Cerebellar cortex (tissue), 1 donor: ENCODE results near the gene DVL3.
"Not testable (repeated sequence)": the region's sequence is repeated elsewhere in the genome, so short reads cannot be mapped to it uniquely, and the experiment has no call there.

Experiments used
- DNase-seq: peaks from one replicate; pipeline ENCODE4 v3.0.0-alpha.2; 2015; ENCODE audit warnings: low spot score

Gene DVL3

GRCh38 chr3:184154885-184155643 lies at the start of gene DVL3:
TSS of gene DVL3 (plus strand) at chr3:184155377. CDS start at chr3:184155636, 259 bp downstream.
- DNase-seq: peak; percentile 67

DNA sequence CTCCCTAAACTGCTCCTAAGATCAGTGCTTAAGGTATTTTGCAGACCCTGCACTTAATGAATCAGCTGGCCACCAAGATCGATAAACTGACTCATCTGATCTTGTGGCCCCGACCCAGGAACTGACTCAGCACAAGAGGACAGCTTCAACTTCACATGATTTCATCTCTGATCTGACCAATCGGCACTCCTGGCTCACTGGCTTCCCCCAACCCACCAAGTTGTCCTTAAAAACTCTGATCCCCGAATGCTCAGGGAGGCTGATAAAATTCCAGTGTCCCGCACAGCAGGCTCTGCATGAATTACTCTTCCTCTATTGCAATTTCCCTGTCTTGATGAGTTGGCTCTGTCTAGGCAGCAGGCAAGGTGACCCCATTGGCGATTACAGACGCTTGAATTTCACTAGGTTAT lies 44.9 kb upstream of the DVL3 start:
- DNase-seq: no peak

DNA sequence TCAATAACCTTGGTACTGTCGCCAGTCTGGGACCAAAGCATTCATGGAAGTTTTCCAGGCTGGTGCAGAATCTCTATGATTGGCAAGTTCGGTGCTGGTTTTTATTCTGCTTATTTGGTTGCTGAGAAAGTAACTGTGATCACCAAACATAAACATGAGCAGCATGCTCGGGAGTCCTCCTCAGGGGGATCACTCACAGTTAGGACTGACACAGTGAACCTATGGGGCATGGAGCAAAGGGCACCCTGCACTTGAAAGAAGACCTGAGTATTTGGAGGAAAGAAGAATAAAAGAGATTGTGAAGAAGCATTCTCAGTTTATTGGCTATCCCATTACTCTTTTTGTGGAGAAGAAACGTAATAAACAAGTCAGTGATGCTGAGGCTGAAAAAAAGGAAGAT lies 39.2 kb upstream of the DVL3 start:
- no peak for DNase-seq

DNA sequence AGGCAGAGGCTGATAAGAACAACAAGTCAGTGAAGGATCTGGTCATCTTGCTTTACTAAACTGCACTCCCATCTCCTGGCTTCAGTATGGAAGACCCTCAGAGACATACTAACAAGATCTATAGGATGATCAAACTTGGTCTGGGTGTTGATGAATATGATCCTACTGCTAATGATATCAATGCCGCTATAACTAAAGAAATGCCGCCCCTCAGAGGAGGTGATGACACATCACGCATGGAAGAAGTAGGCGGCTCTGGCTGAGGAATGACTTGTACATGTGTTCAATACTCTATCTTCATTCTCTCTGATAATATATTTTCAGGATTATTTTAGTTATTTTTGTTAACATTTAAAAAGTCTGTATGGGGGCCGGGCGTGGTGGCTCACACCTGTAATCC lies 37.5 kb upstream of the DVL3 start:
- DNase-seq: no peak

DNA sequence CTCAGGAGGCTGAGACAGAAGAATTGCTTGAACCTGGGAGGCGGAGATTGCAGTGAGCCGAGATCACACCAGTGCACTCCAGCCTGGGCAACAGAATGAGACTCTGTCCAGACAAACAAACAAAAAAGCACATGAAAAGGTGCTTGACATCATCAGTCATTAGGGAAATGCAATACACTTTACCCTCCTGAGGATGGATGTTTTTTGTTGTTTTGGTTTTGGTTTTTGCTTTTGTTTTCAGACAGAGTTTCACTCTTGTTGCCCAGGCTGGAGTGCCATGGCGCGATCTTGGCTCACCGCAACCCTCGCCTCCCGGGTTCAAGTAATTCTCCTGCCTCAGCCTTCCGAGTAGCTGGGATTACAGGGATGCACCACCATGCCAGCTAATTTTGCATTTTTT lies 34.1 kb upstream of the DVL3 start:
- not testable (repeated sequence) for DNase-seq

GRCh38 chr3:184126006-184126405 lies 29.2 kb upstream of the DVL3 start:
- DNase-seq: no peak

GRCh38 chr3:184129012-184129411 lies 26.2 kb upstream of the DVL3 start:
- peak; percentile 37 for DNase-seq

DNA sequence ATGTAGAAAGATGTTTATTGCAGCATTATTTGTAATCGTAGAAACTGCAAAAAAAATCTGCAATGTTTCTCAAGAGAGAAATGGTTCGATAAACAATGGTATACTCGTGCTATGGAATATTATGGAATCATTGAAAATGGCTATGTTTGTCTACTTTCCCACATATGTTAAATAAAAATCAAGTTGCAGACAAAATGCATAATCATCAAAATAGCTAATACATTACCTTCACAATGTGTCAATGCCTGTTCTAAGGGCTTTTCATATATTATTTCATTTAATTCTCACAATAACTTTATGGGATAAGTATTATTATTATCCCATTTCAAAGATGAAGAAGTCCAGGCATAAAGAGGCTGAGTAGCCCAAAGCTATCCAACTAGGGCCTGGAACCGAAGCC lies 22.2 kb upstream of the DVL3 start:
- DNase-seq: no peak

GRCh38 chr3:184133840-184134745 lies 21.1 kb upstream of the DVL3 start:
- peak; percentile 93 for DNase-seq

GRCh38 chr3:184134746-184135148 lies 20.4 kb upstream of the DVL3 start:
- no peak for DNase-seq

- peak; percentile 96 for DNase-seq
Observed at GRCh38 chr3:184135149-184135910, 19.8 kb upstream of the DVL3 start, which contains the start of gene EIF2B5. TSS of gene EIF2B5 (plus strand) at chr3:184135358. CDS start at chr3:184135386, 28 bp downstream.

- no peak for DNase-seq
Observed at GRCh38 chr3:184135911-184136260, 19.3 kb upstream of the DVL3 start.

DNA sequence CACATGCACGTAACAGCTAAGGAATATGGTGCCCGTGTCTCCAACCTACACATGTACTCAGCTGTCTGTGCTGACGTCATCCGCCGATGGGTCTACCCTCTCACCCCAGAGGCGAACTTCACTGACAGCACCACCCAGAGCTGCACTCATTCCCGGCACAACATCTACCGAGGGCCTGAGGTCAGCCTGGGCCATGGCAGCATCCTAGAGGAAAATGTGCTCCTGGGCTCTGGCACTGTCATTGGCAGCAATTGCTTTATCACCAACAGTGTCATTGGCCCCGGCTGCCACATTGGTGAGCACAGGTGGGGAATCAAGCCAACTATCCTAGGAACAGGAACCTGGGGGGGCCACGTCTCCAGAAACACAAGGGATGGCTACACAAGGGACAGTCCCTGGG lies 14.7 kb upstream of the DVL3 start:
- no peak for DNase-seq

GRCh38 chr3:184142199-184142598 lies 13.0 kb upstream of the DVL3 start:
- DNase-seq: no peak

- no peak for DNase-seq
Observed at GRCh38 chr3:184143327-184143726, 11.8 kb upstream of the DVL3 start.

DNA sequence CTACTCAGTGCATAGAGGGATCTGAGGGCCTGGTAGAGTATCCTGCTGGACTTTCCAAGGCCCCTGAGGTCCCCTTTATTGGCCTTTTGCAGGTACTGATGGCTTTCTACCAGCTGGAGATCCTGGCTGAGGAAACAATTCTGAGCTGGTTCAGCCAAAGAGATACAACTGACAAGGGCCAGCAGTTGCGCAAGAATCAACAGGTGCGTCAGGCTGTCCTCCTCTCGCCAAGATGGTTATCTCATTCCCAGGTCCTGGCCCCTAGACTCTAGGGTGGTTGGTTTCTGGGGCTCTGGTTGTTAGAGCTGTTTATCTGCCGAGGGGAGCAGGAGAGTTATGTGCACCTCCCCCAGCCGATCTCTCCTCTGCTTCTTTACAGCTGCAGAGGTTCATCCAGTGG lies 10.7 kb upstream of the DVL3 start:
- no peak for DNase-seq

- peak; percentile 74 for DNase-seq
Observed at GRCh38 chr3:184145111-184145524, 10.1 kb upstream of the DVL3 start.

DNA sequence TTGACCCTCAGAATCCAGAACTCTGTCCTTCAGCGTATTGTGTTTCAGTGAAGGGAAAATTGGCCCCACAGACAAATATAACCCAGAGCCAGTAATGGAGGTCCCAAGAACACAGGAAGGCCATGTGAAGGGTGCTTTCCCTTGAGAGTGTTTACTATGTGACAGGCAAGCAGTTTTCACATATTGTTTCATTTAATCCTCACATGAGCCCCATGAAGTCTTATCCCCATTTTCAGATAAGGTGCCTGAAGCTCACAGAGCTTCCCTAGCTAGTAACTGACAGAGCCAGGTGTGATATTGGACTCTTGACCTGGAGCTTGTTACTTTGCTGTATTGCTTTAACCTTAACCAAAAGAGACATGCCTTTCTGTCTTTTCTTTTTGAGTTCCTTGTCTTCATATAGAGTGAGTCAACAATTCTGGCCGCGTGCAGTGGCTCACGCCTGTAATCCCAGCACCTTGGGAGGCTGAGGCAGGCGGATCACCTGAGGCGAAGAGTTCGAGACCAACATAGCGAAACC lies 9.4 kb upstream of the DVL3 start:
- DNase-seq: no peak

DNA sequence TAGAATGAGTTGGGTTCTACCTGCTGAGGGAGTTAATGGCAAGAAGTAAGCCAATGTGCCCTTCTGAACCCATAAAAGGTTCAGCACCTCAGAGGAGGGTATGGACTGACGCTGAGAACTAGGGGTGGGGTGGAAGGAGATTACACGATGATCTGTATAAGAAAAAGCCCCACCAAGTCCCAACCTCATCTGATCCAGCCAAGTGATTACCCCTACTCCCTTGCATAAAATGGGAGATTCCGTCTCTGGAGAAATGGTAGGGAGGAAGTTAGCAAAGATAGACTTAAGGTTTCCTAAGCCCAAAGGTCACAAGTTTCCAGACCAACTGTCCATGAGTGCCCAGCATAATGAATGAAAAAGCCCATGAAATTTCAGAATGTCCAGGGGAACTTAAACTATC lies 7.1 kb upstream of the DVL3 start:
- no peak for DNase-seq

DNA sequence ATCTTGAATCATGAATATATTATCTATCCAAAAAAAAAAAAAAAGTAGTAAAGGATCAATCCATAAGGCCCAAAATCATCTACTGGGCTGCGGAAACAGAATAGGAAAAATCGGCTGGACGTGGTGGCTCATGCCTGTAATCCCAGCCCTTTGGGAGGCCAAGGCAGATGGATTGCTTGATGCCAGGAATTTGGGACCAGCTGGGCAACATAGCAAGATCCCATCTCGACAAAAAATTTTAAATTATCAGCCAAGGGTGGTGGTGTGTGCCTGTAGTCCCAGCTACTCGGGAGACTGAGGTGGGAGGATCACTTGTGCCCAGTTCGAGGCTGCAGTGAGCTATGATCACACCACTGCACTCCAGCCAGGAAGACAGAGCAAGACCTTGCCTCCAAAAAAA lies 6.1 kb upstream of the DVL3 start:
- no peak for DNase-seq

GRCh38 chr3:184149770-184150169 lies 5.4 kb upstream of the DVL3 start:
- not testable (repeated sequence) for DNase-seq
